Measurements from ENCODE around the gene ACIN1.

DNA sequence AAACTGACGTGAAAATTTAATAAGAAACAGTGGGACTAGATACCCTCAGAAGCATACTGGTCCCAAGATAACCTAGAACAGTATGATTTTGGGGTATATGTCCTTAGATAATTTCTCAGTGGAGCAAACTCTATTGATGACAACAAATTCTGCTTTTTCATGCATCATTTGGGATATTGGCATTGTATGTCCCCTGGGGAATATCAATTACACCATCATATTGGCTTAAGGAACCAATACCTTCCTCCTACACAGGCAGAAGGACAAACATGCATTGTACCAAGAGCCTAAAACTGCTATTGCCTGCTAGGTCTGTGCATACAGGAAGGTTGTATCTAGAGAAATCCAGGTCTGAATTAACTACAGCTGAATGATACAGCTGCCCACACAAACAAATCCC lies 20.0 kb downstream of the ACIN1 start:
- TF ChIP-seq EZH2 (IDR thresholded peaks at IDR 0.05; ENCODE audit: low read depth, low read length, severe bottlenecking), result no peak
- TF ChIP-seq, protein P1, sequence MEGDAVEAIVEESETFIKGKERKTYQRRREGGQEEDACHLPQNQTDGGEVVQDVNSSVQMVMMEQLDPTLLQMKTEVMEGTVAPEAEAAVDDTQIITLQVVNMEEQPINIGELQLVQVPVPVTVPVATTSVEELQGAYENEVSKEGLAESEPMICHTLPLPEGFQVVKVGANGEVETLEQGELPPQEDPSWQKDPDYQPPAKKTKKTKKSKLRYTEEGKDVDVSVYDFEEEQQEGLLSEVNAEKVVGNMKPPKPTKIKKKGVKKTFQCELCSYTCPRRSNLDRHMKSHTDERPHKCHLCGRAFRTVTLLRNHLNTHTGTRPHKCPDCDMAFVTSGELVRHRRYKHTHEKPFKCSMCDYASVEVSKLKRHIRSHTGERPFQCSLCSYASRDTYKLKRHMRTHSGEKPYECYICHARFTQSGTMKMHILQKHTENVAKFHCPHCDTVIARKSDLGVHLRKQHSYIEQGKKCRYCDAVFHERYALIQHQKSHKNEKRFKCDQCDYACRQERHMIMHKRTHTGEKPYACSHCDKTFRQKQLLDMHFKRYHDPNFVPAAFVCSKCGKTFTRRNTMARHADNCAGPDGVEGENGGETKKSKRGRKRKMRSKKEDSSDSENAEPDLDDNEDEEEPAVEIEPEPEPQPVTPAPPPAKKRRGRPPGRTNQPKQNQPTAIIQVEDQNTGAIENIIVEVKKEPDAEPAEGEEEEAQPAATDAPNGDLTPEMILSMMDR (IDR thresholded peaks at IDR 0.05; ENCODE audit: control extremely low read depth in 1 of 3, insufficient read depth in 1 of 3, low read depth in 1 of 3, low read length in 3 of 3), result no peak
- no peak for TF ChIP-seq ZNF274 (IDR thresholded peaks at IDR 0.05; ENCODE audit: borderline replicate concordance, extremely low read depth, low read length)
- no peak for TF ChIP-seq POLR2A (IDR thresholded peaks at IDR 0.05; ENCODE audit: control extremely low read depth in 1 of 2, low read depth in 2 of 2, low read length in 2 of 2)
- TF ChIP-seq CEBPB (IDR thresholded peaks at IDR 0.05; ENCODE audit: low read depth, low read length), result no peak
- TF ChIP-seq TBP (IDR thresholded peaks at IDR 0.05; ENCODE audit: low read depth, low read length), result no peak
- no peak for TF ChIP-seq CTBP2 (IDR thresholded peaks at IDR 0.05; ENCODE audit: borderline replicate concordance, insufficient read depth, insufficient read length, low read length)
- no peak for TF ChIP-seq SRF (IDR thresholded peaks at IDR 0.05; ENCODE audit: low read depth, low read length)
- no peak for TF ChIP-seq FOSL1 (IDR thresholded peaks at IDR 0.05; ENCODE audit: insufficient read depth, low read depth, low read length)
- TF ChIP-seq, protein P2, sequence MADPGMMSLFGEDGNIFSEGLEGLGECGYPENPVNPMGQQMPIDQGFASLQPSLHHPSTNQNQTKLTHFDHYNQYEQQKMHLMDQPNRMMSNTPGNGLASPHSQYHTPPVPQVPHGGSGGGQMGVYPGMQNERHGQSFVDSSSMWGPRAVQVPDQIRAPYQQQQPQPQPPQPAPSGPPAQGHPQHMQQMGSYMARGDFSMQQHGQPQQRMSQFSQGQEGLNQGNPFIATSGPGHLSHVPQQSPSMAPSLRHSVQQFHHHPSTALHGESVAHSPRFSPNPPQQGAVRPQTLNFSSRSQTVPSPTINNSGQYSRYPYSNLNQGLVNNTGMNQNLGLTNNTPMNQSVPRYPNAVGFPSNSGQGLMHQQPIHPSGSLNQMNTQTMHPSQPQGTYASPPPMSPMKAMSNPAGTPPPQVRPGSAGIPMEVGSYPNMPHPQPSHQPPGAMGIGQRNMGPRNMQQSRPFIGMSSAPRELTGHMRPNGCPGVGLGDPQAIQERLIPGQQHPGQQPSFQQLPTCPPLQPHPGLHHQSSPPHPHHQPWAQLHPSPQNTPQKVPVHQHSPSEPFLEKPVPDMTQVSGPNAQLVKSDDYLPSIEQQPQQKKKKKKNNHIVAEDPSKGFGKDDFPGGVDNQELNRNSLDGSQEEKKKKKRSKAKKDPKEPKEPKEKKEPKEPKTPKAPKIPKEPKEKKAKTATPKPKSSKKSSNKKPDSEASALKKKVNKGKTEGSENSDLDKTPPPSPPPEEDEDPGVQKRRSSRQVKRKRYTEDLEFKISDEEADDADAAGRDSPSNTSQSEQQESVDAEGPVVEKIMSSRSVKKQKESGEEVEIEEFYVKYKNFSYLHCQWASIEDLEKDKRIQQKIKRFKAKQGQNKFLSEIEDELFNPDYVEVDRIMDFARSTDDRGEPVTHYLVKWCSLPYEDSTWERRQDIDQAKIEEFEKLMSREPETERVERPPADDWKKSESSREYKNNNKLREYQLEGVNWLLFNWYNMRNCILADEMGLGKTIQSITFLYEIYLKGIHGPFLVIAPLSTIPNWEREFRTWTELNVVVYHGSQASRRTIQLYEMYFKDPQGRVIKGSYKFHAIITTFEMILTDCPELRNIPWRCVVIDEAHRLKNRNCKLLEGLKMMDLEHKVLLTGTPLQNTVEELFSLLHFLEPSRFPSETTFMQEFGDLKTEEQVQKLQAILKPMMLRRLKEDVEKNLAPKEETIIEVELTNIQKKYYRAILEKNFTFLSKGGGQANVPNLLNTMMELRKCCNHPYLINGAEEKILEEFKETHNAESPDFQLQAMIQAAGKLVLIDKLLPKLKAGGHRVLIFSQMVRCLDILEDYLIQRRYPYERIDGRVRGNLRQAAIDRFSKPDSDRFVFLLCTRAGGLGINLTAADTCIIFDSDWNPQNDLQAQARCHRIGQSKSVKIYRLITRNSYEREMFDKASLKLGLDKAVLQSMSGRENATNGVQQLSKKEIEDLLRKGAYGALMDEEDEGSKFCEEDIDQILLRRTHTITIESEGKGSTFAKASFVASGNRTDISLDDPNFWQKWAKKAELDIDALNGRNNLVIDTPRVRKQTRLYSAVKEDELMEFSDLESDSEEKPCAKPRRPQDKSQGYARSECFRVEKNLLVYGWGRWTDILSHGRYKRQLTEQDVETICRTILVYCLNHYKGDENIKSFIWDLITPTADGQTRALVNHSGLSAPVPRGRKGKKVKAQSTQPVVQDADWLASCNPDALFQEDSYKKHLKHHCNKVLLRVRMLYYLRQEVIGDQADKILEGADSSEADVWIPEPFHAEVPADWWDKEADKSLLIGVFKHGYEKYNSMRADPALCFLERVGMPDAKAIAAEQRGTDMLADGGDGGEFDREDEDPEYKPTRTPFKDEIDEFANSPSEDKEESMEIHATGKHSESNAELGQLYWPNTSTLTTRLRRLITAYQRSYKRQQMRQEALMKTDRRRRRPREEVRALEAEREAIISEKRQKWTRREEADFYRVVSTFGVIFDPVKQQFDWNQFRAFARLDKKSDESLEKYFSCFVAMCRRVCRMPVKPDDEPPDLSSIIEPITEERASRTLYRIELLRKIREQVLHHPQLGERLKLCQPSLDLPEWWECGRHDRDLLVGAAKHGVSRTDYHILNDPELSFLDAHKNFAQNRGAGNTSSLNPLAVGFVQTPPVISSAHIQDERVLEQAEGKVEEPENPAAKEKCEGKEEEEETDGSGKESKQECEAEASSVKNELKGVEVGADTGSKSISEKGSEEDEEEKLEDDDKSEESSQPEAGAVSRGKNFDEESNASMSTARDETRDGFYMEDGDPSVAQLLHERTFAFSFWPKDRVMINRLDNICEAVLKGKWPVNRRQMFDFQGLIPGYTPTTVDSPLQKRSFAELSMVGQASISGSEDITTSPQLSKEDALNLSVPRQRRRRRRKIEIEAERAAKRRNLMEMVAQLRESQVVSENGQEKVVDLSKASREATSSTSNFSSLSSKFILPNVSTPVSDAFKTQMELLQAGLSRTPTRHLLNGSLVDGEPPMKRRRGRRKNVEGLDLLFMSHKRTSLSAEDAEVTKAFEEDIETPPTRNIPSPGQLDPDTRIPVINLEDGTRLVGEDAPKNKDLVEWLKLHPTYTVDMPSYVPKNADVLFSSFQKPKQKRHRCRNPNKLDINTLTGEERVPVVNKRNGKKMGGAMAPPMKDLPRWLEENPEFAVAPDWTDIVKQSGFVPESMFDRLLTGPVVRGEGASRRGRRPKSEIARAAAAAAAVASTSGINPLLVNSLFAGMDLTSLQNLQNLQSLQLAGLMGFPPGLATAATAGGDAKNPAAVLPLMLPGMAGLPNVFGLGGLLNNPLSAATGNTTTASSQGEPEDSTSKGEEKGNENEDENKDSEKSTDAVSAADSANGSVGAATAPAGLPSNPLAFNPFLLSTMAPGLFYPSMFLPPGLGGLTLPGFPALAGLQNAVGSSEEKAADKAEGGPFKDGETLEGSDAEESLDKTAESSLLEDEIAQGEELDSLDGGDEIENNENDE (IDR thresholded peaks at IDR 0.05; ENCODE audit: insufficient replicate concordance, low read length), result no peak
- TF ChIP-seq SIX5 (IDR thresholded peaks at IDR 0.05; ENCODE audit: low read depth, low read length), result no peak
- no peak for TF ChIP-seq CREB1 (IDR thresholded peaks at IDR 0.05)
